Activated effector memory CD4-positive, alpha-beta T cell treated with anti-CD3 and anti-CD28 coated beads, Interleukin-2, amount 50 U/mL, for 16 hours (primary cell): ENCODE data around the gene PTPRB.
"Not testable (repeated sequence)": the region's sequence is repeated elsewhere in the genome, so short reads cannot be mapped to it uniquely, and the experiment has no call there.

ENCODE experiments used
- DNase-seq: peaks from one replicate; pipeline ENCODE4 v3.0.0-alpha.2; 2020

The PTPRB gene

DNA sequence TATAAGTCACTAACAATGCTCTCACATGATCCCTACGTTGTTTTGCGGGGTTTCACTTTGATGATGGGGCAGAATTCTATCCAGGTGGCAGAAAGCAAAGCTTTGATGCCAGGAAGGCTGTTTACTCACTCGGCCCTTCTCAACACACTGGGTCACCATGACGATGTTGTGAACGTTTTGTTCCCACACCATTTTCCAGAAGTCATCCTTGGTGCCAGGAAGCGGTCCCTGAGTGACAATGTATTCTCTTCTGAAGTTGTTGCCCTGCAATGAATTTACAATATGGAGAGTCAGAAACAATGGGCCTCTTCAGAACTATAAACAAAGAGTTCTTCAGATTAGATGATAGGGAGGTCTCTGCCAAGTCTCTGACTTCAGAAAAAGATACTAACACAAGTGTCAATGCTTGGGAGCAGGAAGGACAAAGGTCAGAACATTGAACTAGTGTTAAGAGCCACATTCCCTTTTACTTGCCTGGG, 101.3 kb downstream of the PTPRB start:
- no peak for DNase-seq

DNA sequence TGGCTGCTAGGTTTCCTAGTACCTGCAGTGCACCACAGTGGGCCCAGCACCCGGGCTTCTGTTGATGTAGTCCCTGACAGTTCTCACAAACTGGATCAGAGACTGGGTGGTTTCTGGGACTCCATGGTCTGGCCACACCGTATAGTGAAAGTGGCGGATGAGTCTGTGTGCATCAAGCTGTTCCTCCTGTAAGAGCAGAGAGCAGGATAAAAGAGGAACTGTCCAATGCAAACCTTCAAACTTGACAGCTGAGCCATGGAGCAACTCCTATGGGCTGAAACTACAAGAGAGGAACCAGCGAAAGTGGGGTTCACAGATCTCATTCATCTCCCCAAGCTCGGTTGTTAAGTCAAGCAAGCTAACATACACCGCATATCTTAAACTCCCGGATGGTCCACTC, 102.8 kb downstream of the PTPRB start:
- no peak for DNase-seq

DNA sequence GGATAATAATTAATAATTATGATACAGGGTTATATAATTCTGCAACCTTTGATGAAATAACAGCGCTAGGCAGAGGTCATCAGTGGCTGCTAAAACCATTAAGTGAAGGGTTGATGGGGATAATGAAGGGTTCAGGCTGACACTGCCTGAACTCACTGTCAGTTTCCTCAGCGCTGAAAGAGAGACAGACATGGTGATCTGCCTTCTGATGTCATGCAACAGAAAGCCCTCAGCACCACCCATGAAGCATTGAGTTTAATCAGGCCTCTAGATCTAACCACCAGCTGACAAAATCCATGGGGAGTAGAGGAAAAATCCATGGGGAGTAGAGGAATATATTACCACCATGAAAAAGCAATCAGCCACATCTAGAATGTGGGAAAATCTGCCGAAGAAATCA, 107.6 kb downstream of the PTPRB start:
- DNase-seq, result no peak

DNA sequence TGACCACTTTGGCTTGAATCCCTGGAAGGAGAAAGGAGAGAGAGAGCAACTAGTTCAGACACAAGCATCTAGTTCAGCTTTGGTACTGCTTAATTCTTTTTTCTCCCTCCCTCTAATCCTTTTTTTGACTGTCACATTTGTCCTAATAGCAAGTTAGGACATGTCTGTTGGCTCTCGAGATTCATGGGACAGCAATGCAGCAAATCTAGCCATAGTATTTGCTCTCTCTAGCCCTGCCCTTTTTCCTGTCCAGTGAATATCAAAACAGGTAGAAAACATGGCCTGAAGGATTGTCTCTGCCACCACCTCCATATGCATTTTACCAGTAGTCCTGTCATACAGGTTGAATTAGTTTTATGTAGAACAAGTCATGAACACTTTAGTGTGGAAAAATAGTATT, 116.4 kb downstream of the PTPRB start:
- no peak for DNase-seq

DNA sequence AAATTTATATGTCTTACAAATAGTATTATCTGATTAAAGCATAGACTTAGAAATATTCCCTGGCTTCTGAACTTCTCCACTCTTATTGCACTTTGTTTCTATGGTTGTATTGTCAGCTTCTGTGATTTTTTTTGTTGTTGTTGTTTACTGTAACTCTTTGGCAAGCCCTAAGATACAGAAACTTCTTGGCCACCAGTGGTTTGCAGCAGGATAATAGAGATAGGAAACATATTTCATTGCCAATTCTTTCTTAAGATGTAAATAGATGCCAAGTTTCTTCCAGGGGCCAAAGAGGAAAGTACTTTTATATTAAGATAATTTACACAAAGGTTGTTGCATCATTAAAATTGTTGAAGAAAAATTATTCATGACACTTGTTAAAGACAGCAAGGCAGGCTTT, 123.8 kb downstream of the PTPRB start:
- DNase-seq, result no peak

GRCh38 chr12:70508178-70508577, 129.1 kb downstream of the PTPRB start:
- DNase-seq, result no peak

DNA sequence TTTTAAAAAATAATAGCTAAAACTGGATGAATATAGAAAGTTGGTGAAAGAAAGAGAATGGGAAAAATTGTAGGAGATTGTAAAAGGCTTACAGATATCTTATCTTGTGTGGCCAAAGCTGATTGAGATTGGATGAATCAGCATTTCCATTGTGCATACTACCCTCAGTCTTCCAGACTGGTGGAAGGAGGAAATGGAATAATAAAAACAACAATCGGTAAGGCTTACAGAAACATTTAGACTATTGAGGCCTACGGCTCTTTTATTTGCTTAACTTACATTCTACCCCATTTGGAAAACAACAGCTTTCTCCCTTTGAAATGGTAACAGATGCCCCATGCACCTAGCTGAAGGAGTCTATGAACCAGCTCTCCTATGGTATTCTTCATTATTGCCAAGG, 129.8 kb downstream of the PTPRB start:
- no peak for DNase-seq

- DNase-seq, result no peak
Observed at GRCh38 chr12:70497508-70497907, 139.7 kb downstream of the PTPRB start.

GRCh38 chr12:70492904-70493303, 144.3 kb downstream of the PTPRB start:
- DNase-seq, result not testable (repeated sequence)

DNA sequence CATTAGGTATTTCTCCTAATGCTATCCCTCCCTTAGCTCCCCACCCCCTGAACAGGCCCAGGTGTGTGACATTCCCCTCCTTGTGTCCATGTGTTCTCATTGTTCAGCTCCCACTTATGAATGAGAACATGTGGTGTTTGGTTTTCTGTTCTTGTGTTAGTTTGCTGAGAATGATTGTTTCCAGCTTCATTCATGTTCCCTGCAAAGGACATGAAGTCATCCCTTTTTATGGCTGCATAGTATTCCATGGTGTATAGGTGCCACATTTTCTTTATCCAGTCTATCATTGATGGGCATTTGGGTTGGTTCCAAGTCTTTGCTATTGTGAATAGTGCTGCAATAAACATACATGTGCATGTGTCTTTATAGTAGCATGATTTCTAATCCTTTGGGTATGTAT, 146.3 kb downstream of the PTPRB start:
- not testable (repeated sequence) for DNase-seq

DNA sequence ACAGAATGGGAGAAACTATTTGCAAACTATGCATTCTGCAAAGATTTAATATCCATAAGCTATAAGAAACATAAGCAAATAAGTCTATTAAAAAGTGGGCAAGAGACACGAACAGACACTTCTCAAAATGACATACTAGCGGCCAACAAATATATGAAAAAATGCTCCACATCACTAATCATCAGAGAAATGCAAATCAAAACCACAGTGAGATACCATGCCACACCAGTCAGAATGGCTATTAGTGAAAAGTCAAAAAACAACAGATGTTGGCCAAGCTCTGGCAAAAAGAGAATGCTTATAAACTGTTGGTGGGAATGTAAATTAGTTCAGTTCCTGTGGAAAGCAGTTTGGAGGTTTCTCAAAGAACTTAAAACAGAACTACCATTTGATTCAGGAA, 149.8 kb downstream of the PTPRB start:
- DNase-seq, result no peak

DNA sequence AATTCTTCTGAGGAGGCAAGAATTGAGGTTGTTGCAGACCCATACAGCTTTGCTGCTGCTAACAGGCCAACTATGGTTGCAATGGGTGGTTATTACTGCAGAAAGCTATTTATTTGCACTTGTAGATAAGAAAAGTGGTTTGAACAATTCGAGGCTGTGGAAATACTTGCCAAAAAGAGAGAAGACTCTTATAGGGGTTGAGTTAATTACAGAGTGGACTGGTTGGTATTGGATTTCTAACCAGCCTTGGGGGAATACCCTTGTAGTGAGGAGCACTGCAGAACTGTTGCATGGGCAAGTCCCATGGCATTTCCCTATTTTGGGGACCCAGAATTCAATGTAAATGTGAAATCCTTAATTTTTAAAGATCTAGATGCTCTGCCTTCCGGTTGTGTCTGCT, 150.6 kb downstream of the PTPRB start:
- no peak for DNase-seq

DNA sequence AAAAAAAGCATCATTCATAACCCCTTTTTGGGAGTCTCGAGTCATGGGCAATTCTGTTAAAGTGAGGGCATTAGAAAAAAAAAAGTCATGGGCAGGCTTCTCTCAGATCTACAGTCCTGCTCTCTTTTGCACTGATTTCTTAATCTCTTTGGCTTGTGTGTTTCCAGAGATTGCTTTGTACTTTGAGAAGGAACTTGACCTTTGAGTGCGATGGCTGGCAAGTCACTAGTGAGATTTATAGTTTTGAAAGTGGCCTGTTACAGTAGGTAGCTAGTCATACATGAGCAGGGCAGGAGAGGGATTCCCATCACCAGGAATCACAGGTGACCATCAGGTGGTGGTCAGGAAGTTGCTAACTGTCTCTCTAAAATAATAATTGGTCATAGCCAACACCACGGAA, 151.5 kb downstream of the PTPRB start:
- DNase-seq, result no peak

GRCh38 chr12:70484464-70484863, 152.8 kb downstream of the PTPRB start:
- no peak for DNase-seq

- DNase-seq, result no peak
Observed at GRCh38 chr12:70482764-70483163, 154.5 kb downstream of the PTPRB start.

GRCh38 chr12:70469221-70469820, 167.9 kb downstream of the PTPRB start:
- no peak for DNase-seq

- DNase-seq, result no peak
Observed at GRCh38 chr12:70468741-70469140, 168.5 kb downstream of the PTPRB start.

- DNase-seq, result no peak
Observed at GRCh38 chr12:70467918-70468733, 169.1 kb downstream of the PTPRB start.

- DNase-seq, result no peak
Observed at GRCh38 chr12:70467476-70467875, 169.8 kb downstream of the PTPRB start.

GRCh38 chr12:70466753-70467152, 170.5 kb downstream of the PTPRB start:
- DNase-seq, result no peak
